Measurements from ENCODE around the gene TRMT112.

TRMT112 gene

DNA sequence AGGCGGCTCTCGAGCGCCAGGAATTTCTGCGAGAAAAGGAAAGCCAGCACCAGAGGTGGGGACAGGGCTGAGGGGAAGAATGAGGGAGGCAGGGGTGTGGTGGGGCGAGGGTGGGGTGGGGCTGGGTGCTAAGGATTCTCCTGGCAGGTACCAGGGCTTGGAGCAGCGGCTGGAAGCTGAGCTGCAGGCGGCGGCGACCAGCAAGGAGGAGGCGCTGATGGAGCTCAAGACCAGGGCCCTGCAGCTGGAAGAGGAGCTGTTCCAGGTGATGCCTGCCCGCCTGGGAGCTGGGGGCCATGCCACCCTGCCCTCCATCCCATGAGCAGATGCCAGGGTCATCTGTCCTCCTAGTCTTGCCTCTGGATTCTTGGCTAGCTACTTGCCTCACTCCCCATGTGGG lies 32.0 kb upstream of the TRMT112 start:
- DNase-seq: no peak

DNA sequence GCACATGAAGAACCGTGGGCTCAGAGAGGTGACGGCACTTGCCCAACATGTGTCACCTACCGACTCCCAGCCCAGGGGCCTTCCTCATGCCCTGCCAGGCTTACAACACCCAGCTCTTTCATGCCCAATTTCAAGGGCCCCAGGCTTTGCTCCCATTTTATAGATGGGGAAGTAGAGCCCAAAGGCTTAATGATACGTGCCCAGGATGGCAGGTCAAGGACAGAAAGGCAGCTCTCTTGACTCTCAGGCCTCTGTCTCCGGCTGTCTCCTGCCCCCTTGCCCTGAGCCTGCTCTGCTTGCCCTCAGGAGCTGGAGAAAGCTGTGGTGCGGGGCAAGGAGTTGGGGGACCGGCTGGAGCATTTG lies 31.6 kb upstream of the TRMT112 start:
- no peak for DNase-seq

GRCh38 chr11:64348383-64349024 lies 31.1 kb upstream of the TRMT112 start:
- no peak for DNase-seq

- DNase-seq: no peak
Observed at GRCh38 chr11:64347193-64347867, 30.0 kb upstream of the TRMT112 start.

GRCh38 chr11:64344787-64345186 lies 27.4 kb upstream of the TRMT112 start:
- no peak for DNase-seq

- DNase-seq: no peak
Observed at GRCh38 chr11:64343767-64344559, 26.6 kb upstream of the TRMT112 start.

DNA sequence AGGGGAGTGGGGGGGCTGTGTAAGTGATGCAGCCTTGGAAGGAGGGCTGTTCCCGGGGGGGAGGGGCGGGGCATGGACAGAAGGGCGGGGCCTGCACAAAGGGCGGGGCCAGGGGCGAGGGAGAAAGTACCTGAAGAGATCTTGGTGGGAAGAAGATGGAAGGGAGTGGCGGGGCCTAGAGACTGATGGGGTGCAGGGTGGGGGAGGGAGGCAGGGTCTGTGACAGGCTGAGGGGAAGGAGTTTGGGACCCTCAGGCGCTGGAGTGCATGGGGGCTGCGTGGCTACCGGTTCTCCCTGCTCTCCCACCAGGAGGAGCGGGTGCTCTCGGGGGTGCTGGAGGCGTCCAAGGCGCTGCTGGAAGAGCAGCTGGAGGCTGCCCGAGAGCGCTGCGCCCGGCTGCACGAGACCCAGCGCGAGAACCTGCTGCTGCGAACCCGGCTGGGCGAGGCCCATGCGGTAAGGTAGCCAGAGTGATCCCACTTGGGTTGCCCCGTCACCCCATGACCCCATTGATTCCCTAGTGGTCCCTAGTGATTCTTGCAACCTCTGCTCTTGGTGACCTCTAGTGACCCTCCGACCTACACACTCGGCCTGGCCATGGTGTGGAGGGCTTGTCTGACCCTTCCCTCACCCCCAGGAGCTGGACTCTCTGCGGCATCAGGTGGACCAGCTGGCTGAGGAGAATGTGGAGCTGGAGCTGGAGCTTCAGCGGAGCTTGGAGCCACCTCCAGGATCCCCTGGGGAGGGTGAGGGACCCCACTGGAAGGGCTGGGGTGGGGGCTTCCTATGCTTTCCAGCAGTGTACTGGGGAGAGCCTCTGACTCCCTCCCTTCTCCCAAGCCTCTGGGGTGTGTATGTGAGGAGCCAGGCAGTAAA lies 25.7 kb upstream of the TRMT112 start:
- DNase-seq: no peak

- DNase-seq: peak; percentile 87
Observed at GRCh38 chr11:64341851-64342791, 24.8 kb upstream of the TRMT112 start.

- DNase-seq: no peak
Observed at GRCh38 chr11:64341429-64341828, 24.1 kb upstream of the TRMT112 start.

- DNase-seq: no peak
Observed at GRCh38 chr11:64340671-64341335, 23.4 kb upstream of the TRMT112 start.

- DNase-seq: no peak
Observed at GRCh38 chr11:64339754-64340408, 22.5 kb upstream of the TRMT112 start, which contains the start of gene CCDC88B. CCDC88B (plus strand) TSS chr11:64340204; CDS start chr11:64340267, 63 bp downstream.

DNA sequence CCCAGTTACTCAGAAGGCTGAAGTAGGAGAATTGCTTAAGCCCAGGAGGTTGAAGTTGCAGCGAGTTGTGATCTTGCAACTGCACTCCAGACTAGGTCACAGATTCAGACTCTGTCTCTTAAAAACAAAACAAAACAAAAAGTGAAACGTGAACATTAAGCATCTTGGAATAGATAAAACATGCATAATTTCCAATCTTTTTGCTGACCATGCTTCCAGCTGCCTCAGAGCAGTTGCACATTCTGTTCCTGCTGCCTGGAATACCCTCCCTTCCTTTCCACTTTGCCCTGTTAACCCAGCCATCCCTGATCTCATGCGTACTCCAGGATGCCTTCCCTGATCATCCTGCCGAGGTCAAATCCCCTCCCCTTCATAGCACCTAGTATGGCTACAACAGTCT lies 21.9 kb upstream of the TRMT112 start:
- DNase-seq: no peak

GRCh38 chr11:64338716-64339115 lies 21.4 kb upstream of the TRMT112 start:
- DNase-seq: no peak

GRCh38 chr11:64337538-64338249 lies 20.3 kb upstream of the TRMT112 start:
- no peak for DNase-seq

GRCh38 chr11:64334764-64335735 lies 17.7 kb upstream of the TRMT112 start:
- DNase-seq: peak; percentile 90

- no peak for DNase-seq
Observed at GRCh38 chr11:64333556-64333955, 16.2 kb upstream of the TRMT112 start.

GRCh38 chr11:64331569-64332371 lies 14.4 kb upstream of the TRMT112 start:
- peak; percentile 87 for DNase-seq

GRCh38 chr11:64330888-64331287 lies 13.5 kb upstream of the TRMT112 start:
- no peak for DNase-seq
